Keratinocyte (primary cell): ENCODE data around the gene ARHGAP32.

Source experiments
- CTCF ChIP-seq, 3 experiments: IDR thresholded peaks in 1 of 3; conservative IDR thresholded peaks in 1 of 3; optimal IDR thresholded peaks in 1 of 3; 2 replicates in 2 of 3; 3 replicates in 1 of 3; pipeline versions ENCODE3 to v1.5.1; 2011; ENCODE audit warnings: low read length in 3 of 3, mild to moderate bottlenecking in 3 of 3, moderate library complexity in 2 of 3, control low read depth in 1 of 3, inconsistent platforms in 1 of 3; ENCODE audit not compliant: insufficient read depth in 2 of 3; ENCODE audit errors: extremely low read depth in 1 of 3
- EZH2 ChIP-seq: IDR thresholded peaks from one replicate; pipeline ENCODE4 v1.6.1; 2012; ENCODE audit warnings: inconsistent platforms, mild to moderate bottlenecking, low read length, moderate library complexity

DNA sequence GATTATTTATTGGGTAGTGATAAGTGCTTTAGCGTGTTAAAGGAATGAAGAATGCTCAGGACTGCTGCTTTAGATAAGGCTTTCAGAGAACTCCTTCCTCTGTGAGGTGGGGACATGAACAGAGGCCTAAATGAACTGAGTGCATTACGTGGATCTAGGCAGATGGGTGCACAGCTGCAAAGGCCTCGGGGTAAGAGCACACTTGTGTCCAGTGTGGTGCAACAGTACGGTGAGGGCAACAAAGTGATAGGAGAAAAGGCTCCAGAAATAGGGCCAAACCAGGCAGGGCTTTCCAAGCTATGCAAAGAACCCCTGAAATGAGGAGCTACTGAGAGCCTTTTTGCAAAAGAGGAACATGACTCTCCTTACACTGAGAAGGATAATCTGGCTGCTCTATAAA, 45.3 kb upstream of the ARHGAP32 start:
- TF ChIP-seq CTCF (optimal IDR thresholded peaks at IDR 0.05 in 1 of 3, IDR thresholded peaks at IDR 0.05 in 1 of 3, conservative IDR thresholded peaks at IDR 0.05 in 1 of 3; ENCODE audit: extremely low read depth in 1 of 3, insufficient read depth in 2 of 3, low read length in 3 of 3) (no peak), EZH2 (no peak)
